ENCODE measurements around the gene OTUD5.
A peak's percentile ranks its signal among the peaks of the same experiment; 100 is the strongest.

OTUD5 gene

GRCh38 chrX:48945517-48946348 lies 11.7 kb downstream of the OTUD5 start (continued):
- TF ChIP-seq ZNF398 (tag by site-specific recombination; IDR thresholded peaks at IDR 0.05): no peak
- no peak for TF ChIP-seq ZNF610 (tag by site-specific recombination; IDR thresholded peaks at IDR 0.05; ENCODE audit: borderline replicate concordance)
- TF ChIP-seq ZBTB17 (tag by site-specific recombination; IDR thresholded peaks at IDR 0.05): 0 out of 2 replicates have a peak, but pooled peaks have one; percentile 16
- TF ChIP-seq ZSCAN4 (tag by site-specific recombination; IDR thresholded peaks at IDR 0.05): no peak
- TF ChIP-seq, protein P1, sequence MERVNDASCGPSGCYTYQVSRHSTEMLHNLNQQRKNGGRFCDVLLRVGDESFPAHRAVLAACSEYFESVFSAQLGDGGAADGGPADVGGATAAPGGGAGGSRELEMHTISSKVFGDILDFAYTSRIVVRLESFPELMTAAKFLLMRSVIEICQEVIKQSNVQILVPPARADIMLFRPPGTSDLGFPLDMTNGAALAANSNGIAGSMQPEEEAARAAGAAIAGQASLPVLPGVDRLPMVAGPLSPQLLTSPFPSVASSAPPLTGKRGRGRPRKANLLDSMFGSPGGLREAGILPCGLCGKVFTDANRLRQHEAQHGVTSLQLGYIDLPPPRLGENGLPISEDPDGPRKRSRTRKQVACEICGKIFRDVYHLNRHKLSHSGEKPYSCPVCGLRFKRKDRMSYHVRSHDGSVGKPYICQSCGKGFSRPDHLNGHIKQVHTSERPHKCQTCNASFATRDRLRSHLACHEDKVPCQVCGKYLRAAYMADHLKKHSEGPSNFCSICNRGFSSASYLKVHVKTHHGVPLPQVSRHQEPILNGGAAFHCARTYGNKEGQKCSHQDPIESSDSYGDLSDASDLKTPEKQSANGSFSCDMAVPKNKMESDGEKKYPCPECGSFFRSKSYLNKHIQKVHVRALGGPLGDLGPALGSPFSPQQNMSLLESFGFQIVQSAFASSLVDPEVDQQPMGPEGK (tag by site-specific recombination; IDR thresholded peaks at IDR 0.05): no peak
- no peak for TF ChIP-seq SCRT1 (tag by site-specific recombination; IDR thresholded peaks at IDR 0.05; ENCODE audit: borderline replicate concordance)
- TF ChIP-seq ZBTB44 (tag by site-specific recombination; IDR thresholded peaks at IDR 0.05): no peak
- TF ChIP-seq ZNF514 (tag by site-specific recombination; IDR thresholded peaks at IDR 0.05): no peak
- TF ChIP-seq GLIS1 (tag by site-specific recombination; IDR thresholded peaks at IDR 0.05): no peak
- TF ChIP-seq, protein P2, sequence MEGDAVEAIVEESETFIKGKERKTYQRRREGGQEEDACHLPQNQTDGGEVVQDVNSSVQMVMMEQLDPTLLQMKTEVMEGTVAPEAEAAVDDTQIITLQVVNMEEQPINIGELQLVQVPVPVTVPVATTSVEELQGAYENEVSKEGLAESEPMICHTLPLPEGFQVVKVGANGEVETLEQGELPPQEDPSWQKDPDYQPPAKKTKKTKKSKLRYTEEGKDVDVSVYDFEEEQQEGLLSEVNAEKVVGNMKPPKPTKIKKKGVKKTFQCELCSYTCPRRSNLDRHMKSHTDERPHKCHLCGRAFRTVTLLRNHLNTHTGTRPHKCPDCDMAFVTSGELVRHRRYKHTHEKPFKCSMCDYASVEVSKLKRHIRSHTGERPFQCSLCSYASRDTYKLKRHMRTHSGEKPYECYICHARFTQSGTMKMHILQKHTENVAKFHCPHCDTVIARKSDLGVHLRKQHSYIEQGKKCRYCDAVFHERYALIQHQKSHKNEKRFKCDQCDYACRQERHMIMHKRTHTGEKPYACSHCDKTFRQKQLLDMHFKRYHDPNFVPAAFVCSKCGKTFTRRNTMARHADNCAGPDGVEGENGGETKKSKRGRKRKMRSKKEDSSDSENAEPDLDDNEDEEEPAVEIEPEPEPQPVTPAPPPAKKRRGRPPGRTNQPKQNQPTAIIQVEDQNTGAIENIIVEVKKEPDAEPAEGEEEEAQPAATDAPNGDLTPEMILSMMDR (tag by site-specific recombination; IDR thresholded peaks at IDR 0.05): peak; percentile 39; the same call in 1 of the 2 replicates

DNA sequence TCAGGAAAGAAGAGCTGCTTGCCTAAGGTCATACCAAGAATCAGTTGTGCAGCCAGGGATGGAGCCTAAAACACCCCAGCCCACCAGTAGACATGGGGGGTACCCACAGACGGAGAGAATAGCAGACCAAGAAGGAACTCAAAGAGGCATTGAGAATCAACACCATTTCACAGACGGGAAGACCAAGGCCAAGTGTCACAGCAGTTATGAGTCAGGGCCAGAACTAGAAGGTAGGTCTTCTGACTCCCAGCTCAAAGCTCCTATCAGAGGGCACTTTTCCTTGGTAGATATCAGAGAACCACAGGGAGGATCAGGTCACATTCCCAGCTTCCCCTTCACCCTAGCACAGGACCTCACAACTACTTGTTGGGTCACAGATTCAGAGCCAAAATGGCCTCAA lies 14.5 kb downstream of the OTUD5 start:
- Histone ChIP-seq H3K36me3 (ENCODE audit: control insufficient read depth in 2 of 2, insufficient read depth in 1 of 2, low read length in 2 of 2) (peaks cover 0 to 67% of the 10 kb centered on the region in 2 experiments; a peak in 2 of 3 replicates), H3K4me3 (ENCODE audit: low read depth, low read length) (no peak overlapping the region), H3K27ac (ENCODE audit: extremely low read depth, low read depth, low read length) (no peak overlapping the region), H3K4me1 (ENCODE audit: control insufficient read depth, insufficient read depth, low read length) (no peaks in the 10 kb centered on the region), H3K9me3 (ENCODE audit: control insufficient read depth, insufficient read depth, low read depth, low read length) (no peaks in the 10 kb centered on the region)
- ChIA-PET CTCF (no interaction called here), POLR2A (no interaction called here)
- TF ChIP-seq ZNF292 (tag by site-specific recombination; IDR thresholded peaks at IDR 0.05; ENCODE audit: borderline replicate concordance, low read depth) (no peak), ZNF830 (tag by site-specific recombination; IDR thresholded peaks at IDR 0.05; ENCODE audit: low read depth) (no peak), REST (tag by site-specific recombination; IDR thresholded peaks at IDR 0.05) (no peak)
- TF ChIP-seq, protein P3, sequence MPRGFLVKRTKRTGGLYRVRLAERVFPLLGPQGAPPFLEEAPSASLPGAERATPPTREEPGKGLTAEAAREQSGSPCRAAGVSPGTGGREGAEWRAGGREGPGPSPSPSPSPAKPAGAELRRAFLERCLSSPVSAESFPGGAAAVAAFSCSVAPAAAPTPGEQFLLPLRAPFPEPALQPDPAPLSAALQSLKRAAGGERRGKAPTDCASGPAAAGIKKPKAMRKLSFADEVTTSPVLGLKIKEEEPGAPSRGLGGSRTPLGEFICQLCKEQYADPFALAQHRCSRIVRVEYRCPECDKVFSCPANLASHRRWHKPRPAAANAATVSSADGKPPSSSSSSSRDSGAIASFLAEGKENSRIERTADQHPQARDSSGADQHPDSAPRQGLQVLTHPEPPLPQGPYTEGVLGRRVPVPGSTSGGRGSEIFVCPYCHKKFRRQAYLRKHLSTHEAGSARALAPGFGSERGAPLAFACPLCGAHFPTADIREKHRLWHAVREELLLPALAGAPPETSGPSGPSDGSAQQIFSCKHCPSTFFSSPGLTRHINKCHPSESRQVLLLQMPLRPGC (tag by site-specific recombination; IDR thresholded peaks at IDR 0.05): no peak
